HEK293 (cell line): ENCODE data around the gene OR6B1.

ENCODE experiments used
- CTCF ChIA-PET: fragments of 350-600 bp; formaldehyde crosslinking; extraction: SDS; loops from one replicate; lab custom pipeline; 2021; ENCODE audit warnings: antibody characterized with exemption; lab: Yijun Ruan, JAX
- POLR2A ChIA-PET: fragments of 300-600 bp; formaldehyde crosslinking; extraction: SDS; loops from one replicate; lab custom pipeline; 2020; ENCODE audit warnings: antibody characterized with exemption, inconsistent platforms; lab: Yijun Ruan, JAX
- H3K27ac ChIP-seq: fragments of 200-500 bp; sonication (Bioruptor generic); 2 replicates; pipeline ENCODE4 v1.5.1; 2014; ENCODE audit warnings: low read depth, low read length, control low read depth, inconsistent platforms; ENCODE audit errors: extremely low read depth
- H3K36me3 ChIP-seq, 2 experiments: fragments of 200-500 bp in 1 of 2; sonication (Bioruptor generic) in 1 of 2; 1 replicate in 1 of 2; 2 replicates in 1 of 2; pipeline ENCODE4 v1.5.1; 2014 to 2017; ENCODE audit warnings: inconsistent platforms in 2 of 2, low read length in 2 of 2; ENCODE audit not compliant: control insufficient read depth in 2 of 2, insufficient read depth in 1 of 2
- H3K4me1 ChIP-seq: fragments of 200-500 bp; sonication (Bioruptor generic); 2 replicates; pipeline ENCODE4 v1.5.1; 2014; ENCODE audit warnings: mild to moderate bottlenecking, low read length, inconsistent platforms; ENCODE audit not compliant: control insufficient read depth, insufficient read depth
- H3K4me3 ChIP-seq: 2 replicates; pipeline ENCODE4 v1.5.1; 2011; ENCODE audit warnings: low read depth, mild to moderate bottlenecking, control low read depth, low read length, moderate library complexity
- H3K9me3 ChIP-seq: fragments of 200-500 bp; sonication (Bioruptor generic); 2 replicates; pipeline ENCODE4 v1.5.1; 2014; ENCODE audit warnings: low read depth, low read length, inconsistent platforms; ENCODE audit not compliant: control insufficient read depth, insufficient read depth
- GFI1B ChIP-seq: fragments of 450-650 bp; formaldehyde crosslinking; IDR thresholded peaks from 2 replicates; pipeline ENCODE4 v1.5.1; 2016; ENCODE audit warnings: missing biosample characterization, missing genetic modification characterization
- KLF1 ChIP-seq: fragments of 450-650 bp; formaldehyde crosslinking; IDR thresholded peaks from 2 replicates; pipeline ENCODE4 v1.5.1; 2016; ENCODE audit warnings: missing biosample characterization, missing genetic modification characterization
- KLF7 ChIP-seq: fragments of 450-650 bp; formaldehyde crosslinking; IDR thresholded peaks from 2 replicates; pipeline ENCODE4 v1.5.1; 2016; ENCODE audit warnings: missing biosample characterization, missing genetic modification characterization, borderline replicate concordance
- OSR2 ChIP-seq: fragments of 450-650 bp; formaldehyde crosslinking; IDR thresholded peaks from 2 replicates; pipeline ENCODE4 v1.5.1; 2016; ENCODE audit warnings: missing biosample characterization, missing genetic modification characterization
- YY1 ChIP-seq: fragments of 450-650 bp; formaldehyde crosslinking; IDR thresholded peaks from 2 replicates; pipeline ENCODE4 v1.5.1; 2018; ENCODE audit warnings: missing biosample characterization, missing genetic modification characterization
- ZFP3 ChIP-seq: fragments of 450-650 bp; formaldehyde crosslinking; IDR thresholded peaks from 2 replicates; pipeline ENCODE4 v1.5.1; 2016; ENCODE audit warnings: low read depth, missing biosample characterization, missing genetic modification characterization
- ZNF10 ChIP-seq: fragments of 450-650 bp; formaldehyde crosslinking; IDR thresholded peaks from 2 replicates; pipeline ENCODE4 v1.5.1; 2017; ENCODE audit warnings: missing biosample characterization, missing genetic modification characterization
- ZNF133 ChIP-seq: fragments of 450-650 bp; formaldehyde crosslinking; IDR thresholded peaks from 2 replicates; pipeline ENCODE4 v1.5.1; 2016; ENCODE audit warnings: missing biosample characterization, missing genetic modification characterization
- ZNF146 ChIP-seq: fragments of 450-650 bp; formaldehyde crosslinking; IDR thresholded peaks from 2 replicates; pipeline ENCODE4 v1.5.1; 2016; ENCODE audit warnings: missing biosample characterization, missing genetic modification characterization
- ZNF19 ChIP-seq: fragments of 450-650 bp; formaldehyde crosslinking; IDR thresholded peaks from 2 replicates; pipeline ENCODE4; 2016; ENCODE audit warnings: missing biosample characterization, missing genetic modification characterization, low read depth
- ZNF311 ChIP-seq: fragments of 450-650 bp; formaldehyde crosslinking; IDR thresholded peaks from 2 replicates; pipeline ENCODE4 v1.5.1; 2017; ENCODE audit warnings: missing biosample characterization, missing genetic modification characterization, borderline replicate concordance
- ZNF394 ChIP-seq: fragments of 450-650 bp; formaldehyde crosslinking; IDR thresholded peaks from 2 replicates; pipeline ENCODE4 v1.5.1; 2016; ENCODE audit warnings: missing biosample characterization, missing genetic modification characterization, mild to moderate bottlenecking, moderate library complexity, borderline replicate concordance
- ZNF48 ChIP-seq: fragments of 450-650 bp; formaldehyde crosslinking; IDR thresholded peaks from 2 replicates; pipeline ENCODE4 v1.5.1; 2016; ENCODE audit warnings: missing biosample characterization, missing genetic modification characterization
- ZNF510 ChIP-seq: fragments of 450-650 bp; formaldehyde crosslinking; IDR thresholded peaks from 2 replicates; pipeline ENCODE4 v1.5.1; 2018; ENCODE audit warnings: mild to moderate bottlenecking, missing genetic modification characterization, missing biosample characterization; ENCODE audit not compliant: insufficient replicate concordance
- ZNF561 ChIP-seq: fragments of 450-650 bp; IDR thresholded peaks from 2 replicates; pipeline ENCODE4 v1.5.1; 2018; ENCODE audit warnings: missing biosample characterization, missing genetic modification characterization, borderline replicate concordance
- ZNF596 ChIP-seq: fragments of 450-650 bp; IDR thresholded peaks from 2 replicates; pipeline ENCODE4 v1.5.0; 2018; ENCODE audit warnings: missing biosample characterization, mild to moderate bottlenecking, missing genetic modification characterization, moderate library complexity
- ZNF600 ChIP-seq: fragments of 450-650 bp; formaldehyde crosslinking; IDR thresholded peaks from 2 replicates; pipeline ENCODE4 v1.5.1; 2016; ENCODE audit warnings: missing biosample characterization, missing genetic modification characterization
- ZNF610 ChIP-seq: fragments of 450-650 bp; formaldehyde crosslinking; IDR thresholded peaks from 2 replicates; pipeline ENCODE4 v1.5.1; 2016; ENCODE audit warnings: missing biosample characterization, missing genetic modification characterization, borderline replicate concordance
- ZNF660 ChIP-seq: fragments of 450-650 bp; IDR thresholded peaks from 2 replicates; pipeline ENCODE4 v1.5.1; 2018; ENCODE audit warnings: missing biosample characterization, mild to moderate bottlenecking, missing genetic modification characterization
- ZNF707 ChIP-seq: fragments of 450-650 bp; formaldehyde crosslinking; IDR thresholded peaks from 2 replicates; pipeline ENCODE4 v1.5.1; 2016; ENCODE audit warnings: missing biosample characterization, missing genetic modification characterization
- ZNF791 ChIP-seq: fragments of 450-650 bp; formaldehyde crosslinking; IDR thresholded peaks from 2 replicates; pipeline ENCODE4 v1.5.1; 2016; ENCODE audit warnings: missing biosample characterization, missing genetic modification characterization
- TF ChIP-seq, protein P1 (sequence below): fragments of 450-650 bp; formaldehyde crosslinking; IDR thresholded peaks from 2 replicates; pipeline ENCODE4 v1.5.1; 2016; ENCODE audit warnings: missing biosample characterization, missing genetic modification characterization
- TF ChIP-seq, protein P2 (sequence below): sonication (generic); formaldehyde crosslinking; IDR thresholded peaks from 2 replicates; pipeline ENCODE4 v1.8.1; 2022; ENCODE audit warnings: mild to moderate bottlenecking, moderate library complexity, missing genetic modification reagents
- TF ChIP-seq, protein P3 (sequence below): fragments of 450-650 bp; formaldehyde crosslinking; IDR thresholded peaks from 2 replicates; pipeline ENCODE4 v1.5.1; 2016; ENCODE audit warnings: missing biosample characterization, missing genetic modification characterization, low read depth
- TF ChIP-seq, protein P4 (sequence below): fragments of 450-650 bp; formaldehyde crosslinking; IDR thresholded peaks from 2 replicates; pipeline ENCODE4 v1.5.1; 2017; ENCODE audit warnings: missing biosample characterization, missing genetic modification characterization
- TF ChIP-seq, protein P5 (sequence below): fragments of 450-650 bp; formaldehyde crosslinking; optimal IDR thresholded peaks from 2 replicates; pipeline ENCODE3; 2016; ENCODE audit warnings: missing biosample characterization, mild to moderate bottlenecking, missing genetic modification characterization
- TF ChIP-seq, protein P6 (sequence below): fragments of 450-650 bp; formaldehyde crosslinking; IDR thresholded peaks from 2 replicates; pipeline ENCODE4 v1.5.1; 2016; ENCODE audit warnings: missing biosample characterization, missing genetic modification characterization

The OR6B1 gene

DNA sequence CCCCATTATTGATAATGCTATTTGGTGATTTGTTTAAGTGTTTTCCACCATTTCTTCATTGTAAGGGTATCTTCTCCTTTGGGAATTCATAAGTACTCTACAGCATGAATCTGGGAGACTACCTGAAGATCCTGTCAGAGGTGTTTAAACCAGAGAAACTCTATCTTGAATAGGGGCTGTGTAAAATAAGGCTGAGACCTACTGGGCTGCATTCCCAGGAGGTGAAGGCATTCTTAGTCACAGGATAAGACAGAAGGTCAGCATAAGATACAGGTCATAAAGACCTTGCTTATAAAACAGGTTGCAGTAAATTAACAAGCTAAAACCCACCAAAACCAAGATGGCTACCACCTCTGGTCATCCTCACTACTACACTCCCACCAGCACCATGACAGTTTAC lies 35.3 kb downstream of the OR6B1 start:
- no peaks in the 10 kb centered on the region for H3K4me1 ChIP-seq
- H3K9me3 ChIP-seq: no peaks in the 10 kb centered on the region
- ChIA-PET CTCF (no interaction called here), POLR2A (no interaction called here)
- no peaks in the 10 kb centered on the region for H3K36me3 ChIP-seq
- no peak overlapping the region for H3K27ac ChIP-seq
- H3K4me3 ChIP-seq: no peak overlapping the region
- no peak for TF ChIP-seq ZNF19 (tag by site-specific recombination)
- TF ChIP-seq, protein P1, sequence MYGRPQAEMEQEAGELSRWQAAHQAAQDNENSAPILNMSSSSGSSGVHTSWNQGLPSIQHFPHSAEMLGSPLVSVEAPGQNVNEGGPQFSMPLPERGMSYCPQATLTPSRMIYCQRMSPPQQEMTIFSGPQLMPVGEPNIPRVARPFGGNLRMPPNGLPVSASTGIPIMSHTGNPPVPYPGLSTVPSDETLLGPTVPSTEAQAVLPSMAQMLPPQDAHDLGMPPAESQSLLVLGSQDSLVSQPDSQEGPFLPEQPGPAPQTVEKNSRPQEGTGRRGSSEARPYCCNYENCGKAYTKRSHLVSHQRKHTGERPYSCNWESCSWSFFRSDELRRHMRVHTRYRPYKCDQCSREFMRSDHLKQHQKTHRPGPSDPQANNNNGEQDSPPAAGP (tag by site-specific recombination): no peak
- no peak for TF ChIP-seq KLF7 (tag by site-specific recombination)
- TF ChIP-seq, protein P2, sequence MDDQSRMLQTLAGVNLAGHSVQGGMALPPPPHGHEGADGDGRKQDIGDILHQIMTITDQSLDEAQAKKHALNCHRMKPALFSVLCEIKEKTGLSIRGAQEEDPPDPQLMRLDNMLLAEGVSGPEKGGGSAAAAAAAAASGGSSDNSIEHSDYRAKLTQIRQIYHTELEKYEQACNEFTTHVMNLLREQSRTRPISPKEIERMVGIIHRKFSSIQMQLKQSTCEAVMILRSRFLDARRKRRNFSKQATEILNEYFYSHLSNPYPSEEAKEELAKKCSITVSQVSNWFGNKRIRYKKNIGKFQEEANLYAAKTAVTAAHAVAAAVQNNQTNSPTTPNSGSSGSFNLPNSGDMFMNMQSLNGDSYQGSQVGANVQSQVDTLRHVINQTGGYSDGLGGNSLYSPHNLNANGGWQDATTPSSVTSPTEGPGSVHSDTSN (CRISPR knock-in tag): no peak
- no peak for TF ChIP-seq ZNF791 (tag by site-specific recombination)
- no peak for TF ChIP-seq ZNF48 (tag by site-specific recombination)
- no peak for TF ChIP-seq ZNF10 (tag by site-specific recombination)
- no peak for TF ChIP-seq ZNF146 (tag by site-specific recombination)
- TF ChIP-seq ZNF707 (tag by site-specific recombination): no peak
- no peak for TF ChIP-seq YY1 (tag by site-specific recombination)
- TF ChIP-seq ZNF596 (tag by site-specific recombination): no peak
- TF ChIP-seq, protein P3, sequence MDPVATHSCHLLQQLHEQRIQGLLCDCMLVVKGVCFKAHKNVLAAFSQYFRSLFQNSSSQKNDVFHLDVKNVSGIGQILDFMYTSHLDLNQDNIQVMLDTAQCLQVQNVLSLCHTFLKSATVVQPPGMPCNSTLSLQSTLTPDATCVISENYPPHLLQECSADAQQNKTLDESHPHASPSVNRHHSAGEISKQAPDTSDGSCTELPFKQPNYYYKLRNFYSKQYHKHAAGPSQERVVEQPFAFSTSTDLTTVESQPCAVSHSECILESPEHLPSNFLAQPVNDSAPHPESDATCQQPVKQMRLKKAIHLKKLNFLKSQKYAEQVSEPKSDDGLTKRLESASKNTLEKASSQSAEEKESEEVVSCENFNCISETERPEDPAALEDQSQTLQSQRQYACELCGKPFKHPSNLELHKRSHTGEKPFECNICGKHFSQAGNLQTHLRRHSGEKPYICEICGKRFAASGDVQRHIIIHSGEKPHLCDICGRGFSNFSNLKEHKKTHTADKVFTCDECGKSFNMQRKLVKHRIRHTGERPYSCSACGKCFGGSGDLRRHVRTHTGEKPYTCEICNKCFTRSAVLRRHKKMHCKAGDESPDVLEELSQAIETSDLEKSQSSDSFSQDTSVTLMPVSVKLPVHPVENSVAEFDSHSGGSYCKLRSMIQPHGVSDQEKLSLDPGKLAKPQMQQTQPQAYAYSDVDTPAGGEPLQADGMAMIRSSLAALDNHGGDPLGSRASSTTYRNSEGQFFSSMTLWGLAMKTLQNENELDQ (tag by site-specific recombination): no peak
- no peak for TF ChIP-seq ZNF561
- TF ChIP-seq ZNF600 (tag by site-specific recombination): no peak
- TF ChIP-seq ZNF510 (tag by site-specific recombination): no peak
- TF ChIP-seq OSR2 (tag by site-specific recombination): no peak
- TF ChIP-seq, all 188 proteins: peak for 0

DNA sequence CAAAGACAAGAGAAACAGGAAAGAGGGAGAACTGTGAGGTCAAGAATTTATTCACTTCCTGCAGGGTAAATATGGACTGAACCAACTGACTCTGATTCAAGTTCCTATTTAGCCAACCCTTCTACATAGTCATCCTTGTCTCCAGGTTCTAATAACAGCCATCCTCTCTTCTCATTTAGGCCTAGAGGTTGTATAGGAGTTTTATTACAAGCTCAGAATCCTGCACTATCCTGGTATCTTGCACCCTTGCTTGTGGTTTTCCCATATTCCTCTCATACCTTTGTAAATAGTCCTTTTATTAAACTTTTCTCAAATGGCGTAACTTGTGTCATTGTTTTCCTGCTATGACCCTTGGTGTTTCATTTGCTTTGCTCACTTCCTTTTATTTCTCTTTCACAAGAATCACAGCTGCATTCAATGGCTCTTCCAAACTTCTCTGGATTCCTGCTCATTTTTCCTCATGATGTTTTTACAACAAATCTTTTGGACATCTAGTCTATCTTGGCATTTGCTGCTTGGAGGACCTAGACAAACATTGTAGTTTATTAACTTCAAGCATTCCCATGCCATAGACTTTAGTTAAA lies 36.3 kb downstream of the OR6B1 start:
- ChIA-PET CTCF (interaction anchor here (1.1 kb wide), 1 partner anchor 9 kb away, joined by 3 read pairs; no protein-coding TSS in a partner anchor), POLR2A (no interaction called here)

More for the DNA sequence above, 36.3 kb downstream of the OR6B1 start:
- TF ChIP-seq, protein P4, sequence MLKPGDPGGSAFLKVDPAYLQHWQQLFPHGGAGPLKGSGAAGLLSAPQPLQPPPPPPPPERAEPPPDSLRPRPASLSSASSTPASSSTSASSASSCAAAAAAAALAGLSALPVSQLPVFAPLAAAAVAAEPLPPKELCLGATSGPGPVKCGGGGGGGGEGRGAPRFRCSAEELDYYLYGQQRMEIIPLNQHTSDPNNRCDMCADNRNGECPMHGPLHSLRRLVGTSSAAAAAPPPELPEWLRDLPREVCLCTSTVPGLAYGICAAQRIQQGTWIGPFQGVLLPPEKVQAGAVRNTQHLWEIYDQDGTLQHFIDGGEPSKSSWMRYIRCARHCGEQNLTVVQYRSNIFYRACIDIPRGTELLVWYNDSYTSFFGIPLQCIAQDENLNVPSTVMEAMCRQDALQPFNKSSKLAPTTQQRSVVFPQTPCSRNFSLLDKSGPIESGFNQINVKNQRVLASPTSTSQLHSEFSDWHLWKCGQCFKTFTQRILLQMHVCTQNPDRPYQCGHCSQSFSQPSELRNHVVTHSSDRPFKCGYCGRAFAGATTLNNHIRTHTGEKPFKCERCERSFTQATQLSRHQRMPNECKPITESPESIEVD (tag by site-specific recombination): no peak
- TF ChIP-seq, protein P5, sequence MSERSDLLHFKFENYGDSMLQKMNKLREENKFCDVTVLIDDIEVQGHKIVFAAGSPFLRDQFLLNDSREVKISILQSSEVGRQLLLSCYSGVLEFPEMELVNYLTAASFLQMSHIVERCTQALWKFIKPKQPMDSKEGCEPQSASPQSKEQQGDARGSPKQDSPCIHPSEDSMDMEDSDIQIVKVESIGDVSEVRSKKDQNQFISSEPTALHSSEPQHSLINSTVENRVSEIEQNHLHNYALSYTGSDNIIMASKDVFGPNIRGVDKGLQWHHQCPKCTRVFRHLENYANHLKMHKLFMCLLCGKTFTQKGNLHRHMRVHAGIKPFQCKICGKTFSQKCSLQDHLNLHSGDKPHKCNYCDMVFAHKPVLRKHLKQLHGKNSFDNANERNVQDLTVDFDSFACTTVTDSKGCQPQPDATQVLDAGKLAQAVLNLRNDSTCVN (tag by site-specific recombination): no peak
- no peak for TF ChIP-seq ZNF311
- TF ChIP-seq ZFP3 (tag by site-specific recombination): no peak
- TF ChIP-seq ZNF660 (tag by site-specific recombination): no peak
- no peak for TF ChIP-seq ZNF610
- TF ChIP-seq GFI1B (tag by site-specific recombination): no peak
- TF ChIP-seq ZNF133 (tag by site-specific recombination): no peak
- TF ChIP-seq, protein P6, sequence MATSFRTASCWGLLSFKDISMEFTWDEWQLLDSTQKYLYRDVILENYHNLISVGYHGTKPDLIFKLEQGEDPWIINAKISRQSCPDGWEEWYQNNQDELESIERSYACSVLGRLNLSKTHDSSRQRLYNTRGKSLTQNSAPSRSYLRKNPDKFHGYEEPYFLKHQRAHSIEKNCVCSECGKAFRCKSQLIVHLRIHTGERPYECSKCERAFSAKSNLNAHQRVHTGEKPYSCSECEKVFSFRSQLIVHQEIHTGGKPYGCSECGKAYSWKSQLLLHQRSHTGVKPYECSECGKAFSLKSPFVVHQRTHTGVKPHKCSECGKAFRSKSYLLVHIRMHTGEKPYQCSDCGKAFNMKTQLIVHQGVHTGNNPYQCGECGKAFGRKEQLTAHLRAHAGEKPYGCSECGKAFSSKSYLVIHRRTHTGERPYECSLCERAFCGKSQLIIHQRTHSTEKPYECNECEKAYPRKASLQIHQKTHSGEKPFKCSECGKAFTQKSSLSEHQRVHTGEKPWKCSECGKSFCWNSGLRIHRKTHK (tag by site-specific recombination): no peak
- no peak for TF ChIP-seq KLF1 (tag by site-specific recombination)
- TF ChIP-seq ZNF394: no peak
- no peak overlapping the region for H3K27ac ChIP-seq
- no peaks in the 10 kb centered on the region for H3K4me1 ChIP-seq
- no peaks in the 10 kb centered on the region for H3K36me3 ChIP-seq
- no peak overlapping the region for H3K4me3 ChIP-seq
- H3K9me3 ChIP-seq: no peaks in the 10 kb centered on the region
